Cerebellar nuclear complex (tissue), 1 donor: ENCODE data around the gene ZBP1.

Experiments
- DNase-seq, 2 experiments: peaks; one replicate each; lab custom pipeline; 2025; lab: John Stamatoyannopoulos, UW

Gene ZBP1

GRCh38 chr20:57586370-57586793, 33.8 kb downstream of the ZBP1 start:
- DNase-seq, result no peak

- DNase-seq, result no peak
These were observed 34.6 kb downstream of the ZBP1 start for GRCh38 chr20:57585466-57586213.

GRCh38 chr20:57584768-57585461, 35.3 kb downstream of the ZBP1 start:
- DNase-seq, result no peak

GRCh38 chr20:57583289-57584257, 36.7 kb downstream of the ZBP1 start:
- no peak for DNase-seq

- DNase-seq, result no peak
These were observed 37.6 kb downstream of the ZBP1 start for GRCh38 chr20:57582432-57583288.

- no peak for DNase-seq
These were observed 38.2 kb downstream of the ZBP1 start for GRCh38 chr20:57582029-57582378.

- DNase-seq, result no peak
These were observed 38.8 kb downstream of the ZBP1 start for GRCh38 chr20:57581202-57582028.

GRCh38 chr20:57580478-57581201, 39.6 kb downstream of the ZBP1 start:
- no peak for DNase-seq

- DNase-seq, result no peak
These were observed 40.3 kb downstream of the ZBP1 start for GRCh38 chr20:57579898-57580447.

GRCh38 chr20:57579331-57579897, 40.8 kb downstream of the ZBP1 start:
- no peak for DNase-seq

GRCh38 chr20:57578476-57579165, 41.6 kb downstream of the ZBP1 start:
- no peak for DNase-seq

GRCh38 chr20:57577679-57578475, 42.3 kb downstream of the ZBP1 start:
- no peak for DNase-seq

- no peak for DNase-seq
These were observed 43.3 kb downstream of the ZBP1 start for GRCh38 chr20:57576617-57577550.

GRCh38 chr20:57576002-57576401, 44.2 kb downstream of the ZBP1 start:
- no peak for DNase-seq

- DNase-seq, result no peak
These were observed 45.3 kb downstream of the ZBP1 start for GRCh38 chr20:57574954-57575353.

- DNase-seq, result no peak
These were observed 46.3 kb downstream of the ZBP1 start for GRCh38 chr20:57573894-57574293.

GRCh38 chr20:57573242-57573641, 47.0 kb downstream of the ZBP1 start:
- no peak for DNase-seq
